GM18508 (cell line): Measurements from ENCODE around the gene E2F4.

ENCODE experiments used
- ATAC-seq: cut with Tn5 transposase; IDR thresholded peaks from one replicate; pipeline ENCODE4 v1.9.1; 2021; ENCODE audit warnings: moderate number of reproducible peaks; ENCODE audit not compliant: insufficient read depth, unreplicated experiment

E2F4 gene

GRCh38 chr16:67170949-67171649, 20.9 kb upstream of the E2F4 start:
- ATAC-seq: no peak

- ATAC-seq: no peak
These were observed 18.6 kb upstream of the E2F4 start for GRCh38 chr16:67173323-67173722.

GRCh38 chr16:67173808-67174705, 17.9 kb upstream of the E2F4 start:
- no peak for ATAC-seq

- ATAC-seq: no peak
These were observed 17.2 kb upstream of the E2F4 start for GRCh38 chr16:67174706-67175231.

GRCh38 chr16:67176662-67177061, 15.3 kb upstream of the E2F4 start:
- no peak for ATAC-seq

- ATAC-seq: no peak
These were observed 13.9 kb upstream of the E2F4 start for GRCh38 chr16:67177743-67178699.

- no peak for ATAC-seq
These were observed 12.4 kb upstream of the E2F4 start for GRCh38 chr16:67179421-67180080.

GRCh38 chr16:67180166-67180565, 11.8 kb upstream of the E2F4 start:
- no peak for ATAC-seq

GRCh38 chr16:67181346-67181745, 10.6 kb upstream of the E2F4 start:
- no peak for ATAC-seq

GRCh38 chr16:67182288-67182687, 9.7 kb upstream of the E2F4 start:
- ATAC-seq: no peak

GRCh38 chr16:67183284-67183626, 8.7 kb upstream of the E2F4 start:
- no peak for ATAC-seq

- peak; percentile 81 for ATAC-seq
These were observed 8.1 kb upstream of the E2F4 start, which contains the start of gene MATCAP1 for GRCh38 chr16:67183627-67184452. Gene MATCAP1 (minus strand): TSS chr16:67183963. CDS start chr16:67180610, 3,353 bp downstream.

- no peak for ATAC-seq
These were observed 7.4 kb upstream of the E2F4 start for GRCh38 chr16:67184453-67184994.

- ATAC-seq: no peak
These were observed 6.8 kb upstream of the E2F4 start for GRCh38 chr16:67184995-67185650.

- ATAC-seq: no peak
These were observed 6.3 kb upstream of the E2F4 start for GRCh38 chr16:67185651-67186134.

GRCh38 chr16:67186550-67186950, 5.4 kb upstream of the E2F4 start:
- no peak for ATAC-seq

GRCh38 chr16:67187175-67187890, 4.6 kb upstream of the E2F4 start:
- no peak for ATAC-seq
